Trophoblast cell (in vitro differentiated cells and primary cell): ENCODE data around the gene PTCH2.

ENCODE experiments used
- DNase-seq, 2 donors: peaks; one replicate each; pipeline ENCODE4 v3.0.0-alpha.2; 2016
- H2AFZ ChIP-seq: 2 replicates; pipeline ENCODE4 v1.6.1; 2013; ENCODE audit warnings: low read length, moderate library complexity, mild to moderate bottlenecking; ENCODE audit not compliant: insufficient read depth, poor library complexity
- H2AK5ac ChIP-seq: 2 replicates; pipeline ENCODE4 v1.6.1; 2013; ENCODE audit warnings: mild to moderate bottlenecking, low read length
- H2BK120ac ChIP-seq: 2 replicates; pipeline ENCODE4 v1.6.1; 2013; ENCODE audit warnings: low read length, mild to moderate bottlenecking, moderate library complexity; ENCODE audit not compliant: insufficient read depth, poor library complexity
- H2BK12ac ChIP-seq: 2 replicates; pipeline ENCODE4 v1.6.1; 2013; ENCODE audit warnings: mild to moderate bottlenecking, low read length, moderate library complexity
- H2BK5ac ChIP-seq: 2 replicates; pipeline ENCODE4 v1.6.1; 2013; ENCODE audit warnings: low read length, low read depth, moderate library complexity, mild to moderate bottlenecking; ENCODE audit not compliant: poor library complexity
- H3K14ac ChIP-seq: 2 replicates; pipeline ENCODE4 v1.6.1; 2013; ENCODE audit warnings: mild to moderate bottlenecking, low read length
- H3K18ac ChIP-seq: 2 replicates; pipeline ENCODE4 v1.6.1; 2013; ENCODE audit warnings: mild to moderate bottlenecking, low read length
- H3K23ac ChIP-seq: 2 replicates; pipeline ENCODE4 v1.6.1; 2013; ENCODE audit warnings: low read length
- H3K27ac ChIP-seq: 2 replicates; pipeline ENCODE4 v1.5.1; 2013; ENCODE audit warnings: low read depth, mild to moderate bottlenecking, inconsistent platforms, low read length, moderate library complexity
- H3K27me3 ChIP-seq: 2 replicates; pipeline ENCODE4 v1.6.1; 2013; ENCODE audit warnings: inconsistent platforms, mild to moderate bottlenecking, low read length, moderate library complexity; ENCODE audit not compliant: insufficient read depth
- H3K36me3 ChIP-seq, 2 experiments: 1 replicate in 1 of 2; 2 replicates in 1 of 2; pipeline ENCODE4 v1.6.1; 2013; ENCODE audit warnings: low read length in 2 of 2, mild to moderate bottlenecking in 2 of 2, moderate library complexity in 1 of 2; ENCODE audit not compliant: insufficient read depth in 2 of 2, control insufficient read depth in 1 of 2
- H3K4ac ChIP-seq: 2 replicates; pipeline ENCODE4 v1.6.1; 2013; ENCODE audit warnings: low read depth, mild to moderate bottlenecking, low read length, moderate library complexity
- H3K4me1 ChIP-seq, 2 experiments: 1 replicate in 1 of 2; 2 replicates in 1 of 2; pipeline ENCODE4 v1.6.1; 2013; ENCODE audit warnings: low read length in 2 of 2, mild to moderate bottlenecking in 2 of 2, moderate library complexity in 1 of 2; ENCODE audit not compliant: insufficient read depth in 2 of 2, control insufficient read depth in 1 of 2
- H3K4me2 ChIP-seq: 2 replicates; pipeline ENCODE4 v1.6.1; 2013; ENCODE audit warnings: inconsistent platforms, mild to moderate bottlenecking, low read length, moderate library complexity
- H3K4me3 ChIP-seq: 2 replicates; pipeline ENCODE4 v1.5.1; 2013; ENCODE audit warnings: mild to moderate bottlenecking, low read depth, low read length, inconsistent platforms
- H3K79me1 ChIP-seq: one replicate; pipeline ENCODE4 v1.6.1; 2013; ENCODE audit warnings: low read length
- H3K79me2 ChIP-seq: 2 replicates; pipeline ENCODE4 v1.6.1; 2013; ENCODE audit warnings: low read length, mild to moderate bottlenecking; ENCODE audit not compliant: control insufficient read depth, insufficient read depth, poor library complexity
- H3K9ac ChIP-seq: 2 replicates; pipeline ENCODE4 v1.6.1; 2013; ENCODE audit warnings: mild to moderate bottlenecking, low read length
- H3K9me3 ChIP-seq: 2 replicates; pipeline ENCODE4 v1.6.1; 2013; ENCODE audit warnings: low read depth, mild to moderate bottlenecking, control low read depth, inconsistent platforms, low read length; ENCODE audit not compliant: insufficient read depth
- H4K12ac ChIP-seq: 2 replicates; pipeline ENCODE4 v1.6.1; 2013; ENCODE audit warnings: low read depth, mild to moderate bottlenecking, low read length, moderate library complexity
- H4K8ac ChIP-seq: 2 replicates; pipeline ENCODE4 v1.6.1; 2013; ENCODE audit warnings: low read depth, mild to moderate bottlenecking, low read length, moderate library complexity
- H4K91ac ChIP-seq: one replicate; pipeline ENCODE4 v1.6.1; 2013; ENCODE audit warnings: low read depth, mild to moderate bottlenecking, low read length, moderate library complexity
- WGBS: extraction: QIAGEN DNeasy Blood & Tissue Kit; methylation state at CpG from one replicate; pipeline ENCODE4 v1.1.7; 2013; ENCODE audit warnings: missing lambda C conversion rate; ENCODE audit not compliant: insufficient read length, insufficient coverage; ENCODE audit errors: extremely low coverage; 5-methylcytosine and 5-hydroxymethylcytosine counted together

PTCH2 gene

DNA sequence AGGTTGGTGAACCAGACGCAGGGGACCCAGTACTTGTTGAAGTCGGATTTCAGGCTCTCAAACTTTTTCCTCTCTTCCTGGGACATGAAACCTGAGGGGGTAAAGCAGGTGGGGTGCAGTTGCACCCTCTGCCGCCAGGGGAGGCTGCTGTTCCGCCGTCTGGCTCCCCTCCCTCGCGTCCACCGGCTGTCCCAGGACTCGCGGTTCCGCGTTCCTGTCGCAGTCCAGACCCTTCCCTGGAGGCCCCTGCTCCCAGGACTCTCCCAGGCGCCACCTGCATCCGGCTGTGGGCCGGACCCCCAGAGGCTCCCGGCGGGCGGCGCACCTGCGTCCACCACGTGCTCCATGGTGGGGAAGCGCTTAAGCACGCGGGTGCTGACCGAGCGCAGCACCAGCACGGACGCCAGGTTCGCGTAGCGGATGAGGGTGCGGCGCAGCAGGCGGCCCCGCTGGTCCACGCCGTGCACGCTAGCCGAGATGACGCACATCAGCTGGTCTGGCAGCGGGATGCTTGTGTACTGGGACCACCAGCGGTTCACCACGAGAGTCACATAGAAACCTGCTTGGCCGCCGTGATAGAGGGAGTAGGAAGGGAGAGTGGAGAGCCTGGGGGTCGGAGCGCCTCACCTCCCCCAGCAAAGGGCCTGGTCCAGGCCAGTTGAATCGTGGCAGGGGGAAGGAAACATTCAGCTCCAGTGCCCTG, 56.8 kb downstream of the PTCH2 start:
- Histone ChIP-seq H2BK120ac (no peak overlapping the region), H3K27me3 (no peaks in the 10 kb centered on the region), H2BK5ac (no peak overlapping the region), H4K12ac (no peak overlapping the region), H3K36me3 (peaks cover under 1% of the 10 kb centered on the region in 2 experiments), H3K4me2 (peak overlapping the region; percentile 57), H4K91ac (no peak overlapping the region), H3K79me1 (peaks cover 2% of the 10 kb centered on the region), H3K9me3 (peaks cover 2% of the 10 kb centered on the region), H3K4me1 (peaks cover 3 to 17% of the 10 kb centered on the region in 2 experiments), H3K4me3 (peak overlapping the region; percentile 17), H3K27ac (no peak overlapping the region), H3K23ac (no peak overlapping the region), H2AK5ac (no peak overlapping the region), H3K4ac (no peak overlapping the region), H3K14ac (no peak overlapping the region), H4K8ac (peak overlapping the region; percentile 3), H3K9ac (no peak overlapping the region), H2BK12ac (no peak overlapping the region), H2AFZ (peak overlapping the region; percentile 20), H3K79me2 (no peaks in the 10 kb centered on the region), H3K18ac (no peak overlapping the region)
- WGBS = no CpG with 5 or more reads among the region's 49 CpGs
- DNase-seq = peak; percentile 82 to 86

DNA sequence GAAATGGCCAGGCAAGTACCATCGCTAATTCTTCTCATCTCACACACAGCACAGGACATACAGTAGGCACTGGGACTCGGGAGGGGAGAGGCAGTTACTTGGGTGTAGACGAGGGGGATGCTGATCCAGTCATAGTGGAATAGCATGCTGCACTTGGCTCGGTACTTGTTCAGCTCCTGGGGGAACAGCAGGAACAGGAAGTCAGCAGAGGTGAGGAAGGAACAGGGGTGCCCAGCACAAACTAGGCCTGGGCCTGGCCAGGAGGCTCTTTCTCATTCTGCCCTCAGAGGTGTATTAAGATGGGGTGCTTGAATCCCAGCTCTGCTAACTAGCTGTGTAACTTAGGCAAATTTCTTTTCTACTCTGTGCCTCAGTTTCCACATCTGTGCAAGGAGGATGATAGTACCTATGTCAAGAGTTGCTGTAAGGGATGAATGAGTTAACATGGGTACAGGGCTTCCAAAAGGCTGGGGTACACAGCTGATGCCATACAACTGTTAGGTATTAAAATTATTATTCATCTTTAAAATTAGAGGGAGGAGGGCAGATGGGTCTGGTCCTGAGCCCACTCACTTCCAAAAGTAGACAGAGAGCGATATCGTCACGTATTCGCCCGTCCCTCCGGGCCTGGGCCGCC, 57.4 kb downstream of the PTCH2 start:
- no CpG with 5 or more reads among the region's 11 CpGs for WGBS
- Histone ChIP-seq H2BK12ac (no peak overlapping the region), H3K27me3 (no peaks in the 10 kb centered on the region), H3K4ac (no peak overlapping the region), H3K18ac (no peak overlapping the region), H4K91ac (no peak overlapping the region), H3K36me3 (peaks cover 5% of the 10 kb centered on the region in 2 experiments), H2BK120ac (no peak overlapping the region), H4K12ac (no peak overlapping the region), H3K4me3 (no peak overlapping the region), H2AK5ac (no peak overlapping the region), H3K23ac (no peak overlapping the region), H3K9ac (no peak overlapping the region), H2AFZ (no peak overlapping the region), H3K4me2 (peak overlapping the region; percentile 57), H3K4me1 (peaks cover 3 to 17% of the 10 kb centered on the region in 2 experiments), H4K8ac (no peak overlapping the region), H2BK5ac (no peak overlapping the region), H3K27ac (no peak overlapping the region), H3K79me2 (no peaks in the 10 kb centered on the region), H3K79me1 (peaks cover 2% of the 10 kb centered on the region), H3K14ac (no peak overlapping the region), H3K9me3 (peaks cover 2% of the 10 kb centered on the region)
- no peak for DNase-seq

- Histone ChIP-seq H3K23ac (no peak overlapping the region), H3K79me2 (no peaks in the 10 kb centered on the region), H3K79me1 (peaks cover 2% of the 10 kb centered on the region), H2AK5ac (no peak overlapping the region), H2AFZ (no peak overlapping the region), H2BK12ac (no peak overlapping the region), H4K12ac (no peak overlapping the region), H3K4me3 (no peak overlapping the region), H4K91ac (no peak overlapping the region), H2BK5ac (no peak overlapping the region), H3K9ac (no peak overlapping the region), H3K18ac (no peak overlapping the region), H2BK120ac (no peak overlapping the region), H3K4me1 (peaks cover 3 to 17% of the 10 kb centered on the region in 2 experiments), H3K9me3 (peaks cover 2% of the 10 kb centered on the region), H4K8ac (no peak overlapping the region), H3K36me3 (peaks cover 9 to 10% of the 10 kb centered on the region in 2 experiments), H3K4me2 (no peak overlapping the region), H3K27me3 (no peaks in the 10 kb centered on the region), H3K14ac (no peak overlapping the region), H3K27ac (no peak overlapping the region), H3K4ac (no peak overlapping the region)
- no peak for DNase-seq
- no CpG with 5 or more reads among the region's 6 CpGs for WGBS
These were observed 58.0 kb downstream of the PTCH2 start for GRCh38 chr1:44785029-44785380.

DNA sequence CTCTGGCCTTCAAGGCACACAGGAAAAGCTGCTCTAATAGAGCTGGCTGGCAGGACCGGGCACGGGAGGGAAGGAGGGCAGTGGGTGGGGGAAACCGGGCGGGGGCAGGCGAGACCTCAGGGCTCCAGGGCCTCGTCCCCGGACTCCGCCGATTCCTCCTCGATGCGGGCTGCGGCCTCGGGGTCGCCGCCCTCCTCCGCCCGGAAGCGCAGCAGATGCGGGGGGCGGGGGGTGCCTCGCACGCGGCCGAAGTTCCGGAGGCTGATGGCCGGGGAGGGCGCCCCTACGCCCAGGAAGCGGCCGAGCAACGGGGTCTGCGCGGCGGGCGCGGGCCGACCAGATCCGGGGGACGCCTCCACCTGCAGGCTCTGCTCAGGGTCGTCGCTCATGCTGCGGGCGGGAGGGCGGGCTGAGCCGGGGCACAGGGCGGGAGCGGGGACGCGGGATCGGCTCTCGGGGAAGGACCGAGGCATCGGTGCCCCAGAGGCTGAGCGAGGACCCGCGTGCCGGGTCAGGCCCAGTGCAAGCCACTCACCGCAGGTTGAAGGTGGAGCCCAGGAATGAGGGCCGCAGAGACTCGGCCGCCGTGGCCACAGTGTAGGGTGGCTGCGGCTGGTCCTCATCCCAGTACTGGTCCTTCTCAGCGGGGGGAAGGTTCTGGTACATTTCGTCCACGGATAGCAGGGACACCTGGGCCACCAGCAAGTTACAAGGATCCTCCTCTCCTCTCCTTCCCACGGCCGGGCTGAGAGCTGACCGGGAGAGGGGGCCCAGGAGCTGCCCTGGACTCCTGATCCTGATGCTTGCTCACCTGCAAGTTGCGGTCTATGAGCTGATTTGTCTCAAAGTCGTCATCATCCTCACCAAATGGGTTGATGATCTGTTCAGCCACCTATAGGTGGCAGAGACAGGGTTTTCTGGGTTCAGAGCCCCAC, 58.7 kb downstream of the PTCH2 start:
- Histone ChIP-seq H3K79me2 (no peaks in the 10 kb centered on the region), H2BK5ac (no peak overlapping the region), H2BK120ac (no peak overlapping the region), H3K27me3 (no peaks in the 10 kb centered on the region), H4K91ac (no peak overlapping the region), H2BK12ac (no peak overlapping the region), H3K23ac (no peak overlapping the region), H2AK5ac (no peak overlapping the region), H3K4ac (no peak overlapping the region), H3K4me1 (peaks cover 3 to 17% of the 10 kb centered on the region in 2 experiments), H4K8ac (peak overlapping the region; percentile 72), H3K27ac (no peak overlapping the region), H3K9ac (no peak overlapping the region), H4K12ac (peak overlapping the region; percentile 31), H3K36me3 (peaks cover 14 to 16% of the 10 kb centered on the region in 2 experiments), H3K79me1 (peaks cover 2% of the 10 kb centered on the region), H2AFZ (peak overlapping the region; percentile 46), H3K4me3 (peak overlapping the region; percentile 53), H3K4me2 (peak overlapping the region; percentile 63), H3K18ac (no peak overlapping the region), H3K14ac (peak overlapping the region; percentile 14), H3K9me3 (peaks cover 2% of the 10 kb centered on the region)
- WGBS = no CpG with 5 or more reads among the region's 71 CpGs
- DNase-seq = peak in 1 of 2 donors; percentile 38
